Effector memory CD8-positive, alpha-beta T cell (primary cell): Measurements from ENCODE around the gene PTPRS.

Source experiments
- ATAC-seq: fragments of 150-1000 bp; cut with Tn5 transposase; replicated peaks from 2 replicates; pipeline ENCODE4 v1.10.0; 2021; ENCODE audit warnings: mild to moderate bottlenecking, moderate library complexity
- DNase-seq, 3 experiments: peaks; one replicate each; pipeline ENCODE4 v3.0.0; 2021
- H3K27ac Mint-ChIP-seq, 2 donors: one replicate each; pipeline ENCODE4 v1.8.0; 2022; ENCODE audit warnings: mild to moderate bottlenecking in 2 of 2, mixed read lengths in 2 of 2, moderate library complexity in 2 of 2
- H3K27me3 Mint-ChIP-seq, 2 donors: one replicate each; pipeline ENCODE4 v1.8.0; 2022; ENCODE audit warnings: mixed read lengths in 2 of 2
- H3K36me3 Mint-ChIP-seq: one replicate; pipeline ENCODE4 v1.8.0; 2022; ENCODE audit warnings: mild to moderate bottlenecking, moderate library complexity, mixed read lengths; ENCODE audit not compliant: insufficient read depth
- H3K4me1 Mint-ChIP-seq, 2 donors: one replicate each; pipeline ENCODE4 v1.8.0; 2022; ENCODE audit warnings: low read depth in 2 of 2, mixed read lengths in 2 of 2
- H3K4me3 Mint-ChIP-seq, 2 donors: one replicate each; pipeline ENCODE4 v1.8.0; 2022; ENCODE audit warnings: mild to moderate bottlenecking in 2 of 2, mixed read lengths in 2 of 2, moderate library complexity in 2 of 2
- H3K9me3 Mint-ChIP-seq, 2 donors: one replicate each; pipeline ENCODE4 v1.8.0; 2022; ENCODE audit warnings: mixed read lengths in 2 of 2

PTPRS gene

DNA sequence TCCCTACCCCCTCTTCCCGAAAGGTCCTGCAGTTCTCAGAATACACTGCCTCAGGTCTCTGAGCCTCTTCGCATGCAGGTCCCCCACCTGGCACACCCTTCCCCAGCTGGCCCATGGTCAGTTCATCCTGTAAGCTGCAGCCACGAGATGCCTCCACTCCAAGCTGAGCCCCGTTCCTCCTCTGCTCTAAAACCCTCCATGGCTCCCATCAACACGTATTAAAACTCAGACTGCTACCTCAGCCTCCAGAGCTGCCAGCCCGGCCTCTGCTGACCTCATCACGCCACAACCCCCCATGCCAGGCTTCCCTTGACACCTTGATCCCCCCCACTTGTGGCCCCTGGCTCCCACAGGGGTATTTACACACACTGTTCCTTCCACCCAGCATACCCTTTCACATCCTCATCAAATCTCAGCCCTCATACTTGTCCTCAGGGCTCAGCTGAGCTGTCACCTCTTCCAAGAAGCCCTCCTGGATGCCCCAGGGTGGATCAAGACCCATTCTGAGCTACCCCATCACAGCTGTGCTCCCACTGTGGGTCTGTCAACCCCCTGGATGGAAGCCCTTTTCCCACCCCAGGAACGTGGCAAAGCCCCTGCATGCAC lies 48.9 kb downstream of the PTPRS start:
- Mint-ChIP-seq H3K27ac (no peak overlapping the region), H3K27me3 (peaks cover 45 to 65% of the 10 kb centered on the region in 2 donors), H3K36me3 (peaks cover 3% of the 10 kb centered on the region), H3K4me3 (peak overlapping the region; percentile 54 to 64), H3K9me3 (no peaks in the 10 kb centered on the region), H3K4me1 (peaks cover 15 to 16% of the 10 kb centered on the region in 2 donors)
- no peak for DNase-seq
- no peak for ATAC-seq
